Hepatocyte (in vitro differentiated cells): ENCODE results near the gene MGAT5B. TPM values are rescaled to one million over a fixed set of nuclear protein-coding genes. Genes with fewer than 3 reads are reported as not detected.

ENCODE experiments used
- DNase-seq: peaks from one replicate; pipeline ENCODE4 v3.0.0-alpha.2; 2016; ENCODE audit warnings: low spot score
- H2AFZ ChIP-seq: fragments of 200-600 bp; sonication (generic); 2 replicates; pipeline ENCODE4 v1.6.0; 2016; ENCODE audit warnings: antibody characterized with exemption, mild to moderate bottlenecking
- H3K27ac ChIP-seq: fragments of 200-600 bp; sonication (generic); 2 replicates; pipeline ENCODE4 v1.5.1; 2016; ENCODE audit warnings: mild to moderate bottlenecking
- H3K27me3 ChIP-seq: fragments of 200-600 bp; sonication (generic); 2 replicates; pipeline ENCODE4 v1.6.1; 2016
- H3K36me3 ChIP-seq: fragments of 200-600 bp; sonication (generic); replicated peaks from 2 replicates; pipeline ENCODE4 v1.5.1; 2016; ENCODE audit warnings: low read depth; ENCODE audit not compliant: insufficient read depth
- H3K4me1 ChIP-seq: fragments of 200-600 bp; sonication (generic); 2 replicates; pipeline ENCODE4 v1.5.1; 2016; ENCODE audit warnings: mild to moderate bottlenecking, moderate library complexity; ENCODE audit not compliant: insufficient read depth
- H3K4me2 ChIP-seq: fragments of 200-600 bp; sonication (generic); 2 replicates; pipeline ENCODE4 v1.6.0; 2016
- H3K4me3 ChIP-seq: fragments of 200-600 bp; sonication (generic); 2 replicates; pipeline ENCODE4 v1.5.1; 2016; ENCODE audit warnings: mild to moderate bottlenecking
- H3K79me2 ChIP-seq: fragments of 200-600 bp; sonication (generic); 2 replicates; pipeline ENCODE4 v1.6.0; 2017; ENCODE audit warnings: mild to moderate bottlenecking
- H3K9me2 ChIP-seq: fragments of 200-600 bp; sonication (generic); replicated peaks from 2 replicates; pipeline ENCODE4 v1.6.0; 2017; ENCODE audit warnings: mild to moderate bottlenecking; ENCODE audit not compliant: insufficient read depth
- H3K9me3 ChIP-seq: fragments of 200-600 bp; sonication (generic); 2 replicates; pipeline ENCODE4 v1.5.1; 2016; ENCODE audit warnings: low read depth, mild to moderate bottlenecking
- H4K20me1 ChIP-seq: fragments of 200-600 bp; sonication (generic); 2 replicates; pipeline ENCODE4 v1.6.0; 2016; ENCODE audit warnings: mild to moderate bottlenecking; ENCODE audit not compliant: insufficient read depth, poor library complexity, severe bottlenecking
- CTCF ChIP-seq: fragments of 200-600 bp; sonication (generic); IDR thresholded peaks from 2 replicates; pipeline ENCODE4 v1.5.1; 2016; ENCODE audit warnings: antibody characterized with exemption, mild to moderate bottlenecking; ENCODE audit not compliant: poor library complexity
- EZH2 ChIP-seq: fragments of 200-600 bp; sonication (generic); IDR thresholded peaks from 2 replicates; pipeline ENCODE4 v1.6.1; 2016; ENCODE audit warnings: antibody characterized with exemption, mild to moderate bottlenecking, borderline replicate concordance
- EZH2phosphoT487 ChIP-seq: fragments of 200-600 bp; sonication (generic); IDR thresholded peaks from one replicate; pipeline ENCODE4 v1.6.1; 2018; ENCODE audit warnings: antibody characterized with exemption, mild to moderate bottlenecking, low read depth, moderate library complexity; ENCODE audit not compliant: unreplicated experiment, severe bottlenecking
- WGBS: methylation state at CpG from one replicate; pipeline ENCODE4 v1.1.6; 2016; ENCODE audit warnings: low lambda C conversion rate; ENCODE audit errors: missing lambda C conversion rate; 5-methylcytosine and 5-hydroxymethylcytosine counted together
- polyA plus RNA-seq: library from polyadenylated mRNA; unstranded; fragments of >200 nt; fragmentation: Nextera tagmentation; extraction: Ambion mirVana; gene quantifications from 2 replicates; pipeline ENCODE4 v1.2.1, GENCODE V29; 2016
- total RNA-seq: library from RNA; depleted of rRNA; stranded (reverse); fragments of >200 nt; gene quantifications from 2 replicates; pipeline ENCODE4 v1.2.3, GENCODE V29; 2014

MGAT5B gene
- total and polyA plus RNA-seq, 2 experiments from 2014 or later = 0.89 to 1.1 TPM

GRCh38 chr17:76892329-76892728, 24.1 kb downstream of the MGAT5B start:
- H3K4me3 ChIP-seq = no peak overlapping the region
- 97% methylated on average over 10 of the region's 10 CpGs for WGBS
- no peak for DNase-seq
- H3K9me3 ChIP-seq = no peaks in the 10 kb centered on the region
- TF ChIP-seq EZH2 (no peak), CTCF (no peak), EZH2phosphoT487 (no peak)
- no peak overlapping the region for H2AFZ ChIP-seq
- no peaks in the 10 kb centered on the region for H3K9me2 ChIP-seq
- H4K20me1 ChIP-seq = no peaks in the 10 kb centered on the region
- no peak overlapping the region for H3K27ac ChIP-seq
- no peak overlapping the region for H3K4me2 ChIP-seq
- no peaks in the 10 kb centered on the region for H3K4me1 ChIP-seq
- H3K36me3 ChIP-seq = no peaks in the 10 kb centered on the region
- H3K27me3 ChIP-seq = no peaks in the 10 kb centered on the region
- no peaks in the 10 kb centered on the region for H3K79me2 ChIP-seq

- TF ChIP-seq EZH2 (no peak), CTCF (no peak), EZH2phosphoT487 (no peak)
- no peak for DNase-seq
- Histone ChIP-seq H3K9me3 (no peaks in the 10 kb centered on the region), H3K27ac (no peak overlapping the region), H3K4me3 (no peak overlapping the region), H3K36me3 (no peaks in the 10 kb centered on the region), H3K4me2 (no peak overlapping the region), H3K9me2 (no peaks in the 10 kb centered on the region), H3K27me3 (no peaks in the 10 kb centered on the region), H3K79me2 (no peaks in the 10 kb centered on the region), H4K20me1 (no peaks in the 10 kb centered on the region), H2AFZ (no peak overlapping the region), H3K4me1 (no peaks in the 10 kb centered on the region)
- WGBS = 88% methylated on average over 13 of the region's 13 CpGs
Measured at GRCh38 chr17:76893623-76894334, 25.6 kb downstream of the MGAT5B start.

- Histone ChIP-seq H3K27me3 (no peaks in the 10 kb centered on the region), H3K4me3 (no peak overlapping the region), H3K79me2 (no peaks in the 10 kb centered on the region), H3K9me3 (no peaks in the 10 kb centered on the region), H3K27ac (no peak overlapping the region), H3K36me3 (no peaks in the 10 kb centered on the region), H2AFZ (no peak overlapping the region), H3K9me2 (no peaks in the 10 kb centered on the region), H4K20me1 (no peaks in the 10 kb centered on the region), H3K4me2 (no peak overlapping the region), H3K4me1 (no peaks in the 10 kb centered on the region)
- no peak for TF ChIP-seq CTCF
- TF ChIP-seq EZH2 = no peak
- TF ChIP-seq EZH2phosphoT487 = no peak
- 96% methylated on average over 11 of the region's 11 CpGs for WGBS
- DNase-seq = no peak
Measured at GRCh38 chr17:76894842-76895241, 26.6 kb downstream of the MGAT5B start.
